GM19193 (cell line): ENCODE data around the gene PPP6R3.

Experiments used
- POLR2A ChIP-seq: IDR thresholded peaks from 4 replicates; pipeline ENCODE4 v1.6.1; 2011; ENCODE audit not compliant: insufficient read depth, insufficient read length; ENCODE audit errors: extremely low read depth

The PPP6R3 gene

GRCh38 chr11:68495220-68495729 is 34.7 kb downstream of the PPP6R3 start:
- no peak for TF ChIP-seq POLR2A

- no peak for TF ChIP-seq POLR2A
Measured at GRCh38 chr11:68495872-68496271, 35.3 kb downstream of the PPP6R3 start.

DNA sequence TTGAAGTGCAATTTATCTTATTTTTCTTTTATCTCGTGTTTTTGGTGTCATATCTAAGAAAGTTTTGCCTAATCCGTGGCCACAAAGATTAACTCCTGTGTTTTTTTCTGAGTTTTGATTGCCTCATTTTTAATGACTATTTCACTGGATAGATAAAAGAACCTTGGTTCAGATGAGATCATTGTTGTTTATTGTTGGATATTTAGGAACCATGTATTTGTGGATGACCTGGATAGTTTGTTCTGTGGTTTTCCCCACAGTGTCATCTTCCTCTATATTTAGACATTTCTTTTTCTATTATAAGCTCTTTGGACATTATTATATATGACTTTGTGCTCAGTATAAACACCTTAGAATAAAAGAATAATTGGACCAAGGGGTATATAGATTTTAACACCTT is 37.2 kb downstream of the PPP6R3 start:
- TF ChIP-seq POLR2A, result no peak

- TF ChIP-seq POLR2A, result no peak
Measured at GRCh38 chr11:68498321-68498720, 37.8 kb downstream of the PPP6R3 start.

- TF ChIP-seq POLR2A, result no peak
Measured at GRCh38 chr11:68498903-68499883, 38.6 kb downstream of the PPP6R3 start.

GRCh38 chr11:68500206-68500605 is 39.7 kb downstream of the PPP6R3 start:
- TF ChIP-seq POLR2A, result no peak

GRCh38 chr11:68501813-68502212 is 41.3 kb downstream of the PPP6R3 start:
- TF ChIP-seq POLR2A, result no peak

GRCh38 chr11:68503251-68503687 is 42.7 kb downstream of the PPP6R3 start:
- TF ChIP-seq POLR2A, result no peak

GRCh38 chr11:68503792-68504191 is 43.2 kb downstream of the PPP6R3 start:
- TF ChIP-seq POLR2A, result no peak

DNA sequence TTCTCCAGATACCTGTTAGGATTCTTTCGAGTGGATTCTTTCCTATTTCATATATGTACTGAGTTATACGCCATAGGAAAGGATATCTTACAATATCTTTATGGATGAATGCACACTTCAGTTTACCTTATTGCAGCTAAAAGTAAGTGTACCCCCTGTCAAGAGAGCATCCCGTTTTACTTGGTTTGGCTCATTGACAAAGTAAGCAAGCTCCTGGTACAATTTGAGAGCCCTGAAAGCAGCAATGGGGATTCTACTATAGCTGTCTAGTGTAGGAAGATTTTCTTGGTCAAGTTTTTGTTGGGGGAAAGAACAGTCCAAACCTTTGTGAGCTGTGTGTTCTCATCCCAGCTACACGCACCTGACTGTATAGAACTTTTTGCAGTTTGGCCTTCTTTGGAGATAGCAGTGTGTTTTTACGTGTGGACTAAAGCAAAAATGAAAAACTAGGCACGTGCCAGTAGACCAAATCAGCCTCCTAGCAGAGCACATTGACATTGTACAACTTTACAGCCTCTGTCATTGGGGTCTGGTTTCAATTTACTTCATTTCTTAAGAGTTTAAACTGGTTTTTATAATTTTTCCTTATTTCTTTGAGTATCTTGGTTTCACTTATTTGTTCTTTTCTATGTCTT is 44.0 kb downstream of the PPP6R3 start:
- no peak for TF ChIP-seq POLR2A

GRCh38 chr11:68505596-68505995 is 45.0 kb downstream of the PPP6R3 start:
- TF ChIP-seq POLR2A, result no peak

DNA sequence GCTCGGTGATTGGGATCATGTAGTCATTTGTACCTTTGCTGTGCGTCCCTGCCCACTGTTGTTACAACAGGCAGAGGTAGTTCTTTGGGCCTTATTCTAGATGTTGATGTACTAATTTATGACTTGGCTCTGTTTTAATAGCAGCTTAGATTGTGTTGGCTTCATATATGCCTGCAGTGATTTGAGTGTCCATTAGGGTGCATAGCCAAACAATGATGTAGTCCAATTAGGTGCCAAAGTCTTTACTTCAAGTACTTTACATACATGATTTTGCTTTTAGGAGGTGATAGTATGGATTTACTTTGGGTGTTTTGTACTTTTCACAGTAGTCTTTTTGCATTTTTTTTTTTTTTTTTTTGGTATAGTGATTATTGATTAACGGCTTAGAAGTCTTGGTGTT is 46.4 kb downstream of the PPP6R3 start:
- no peak for TF ChIP-seq POLR2A

- TF ChIP-seq POLR2A, result no peak
Measured at GRCh38 chr11:68508425-68508824, 47.9 kb downstream of the PPP6R3 start.

DNA sequence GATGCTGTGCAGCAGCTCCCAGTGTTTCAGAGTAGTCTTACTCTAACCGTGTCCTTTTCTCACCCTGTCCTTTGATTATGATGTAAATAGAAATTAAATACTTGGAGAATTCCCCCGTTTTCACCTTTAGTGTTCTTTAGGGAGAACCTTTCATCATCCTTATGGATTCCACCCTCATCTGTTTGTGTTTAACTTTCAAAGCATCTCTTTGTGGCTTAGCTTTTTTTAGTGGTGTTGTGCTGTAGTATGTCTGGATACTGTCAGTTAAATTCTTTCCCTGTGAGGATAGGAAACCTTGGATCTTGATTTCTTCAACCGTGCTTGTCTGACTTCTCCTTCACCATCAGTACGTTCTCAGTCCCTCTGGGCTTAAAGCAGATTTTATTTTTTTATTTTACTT is 48.5 kb downstream of the PPP6R3 start:
- TF ChIP-seq POLR2A, result no peak

DNA sequence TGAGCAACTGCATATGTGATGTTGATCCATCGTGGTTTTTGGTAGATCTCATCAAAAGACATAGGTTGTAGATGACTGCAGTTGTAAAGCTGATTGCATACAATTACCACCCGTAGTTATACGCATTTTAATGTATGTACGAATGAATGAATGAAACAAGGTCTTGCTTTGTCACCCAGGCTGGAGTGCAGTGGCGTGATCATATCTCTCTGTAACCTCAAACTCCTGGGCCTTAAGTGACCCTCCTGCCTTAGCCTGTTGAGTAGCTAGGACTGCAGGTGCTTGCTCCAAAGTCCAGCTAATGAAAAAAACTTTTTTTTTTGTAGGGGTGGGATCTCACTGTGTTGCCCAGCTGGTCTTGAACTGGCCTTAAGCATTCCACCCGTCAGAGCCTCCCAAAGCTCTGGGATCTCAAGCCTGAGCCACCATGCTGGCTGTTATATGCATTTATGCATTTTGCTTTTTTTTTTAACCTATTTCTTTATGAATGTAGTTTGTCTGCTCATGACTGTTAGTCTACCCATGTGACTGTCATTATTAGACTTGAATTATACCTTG is 53.5 kb downstream of the PPP6R3 start:
- TF ChIP-seq POLR2A, result no peak
